NCI-H524 treated with DMSO at 0.1 percent for 48 hours (cell line): ENCODE results near the gene ZFYVE16.
"Not testable (repeated sequence)": the region's sequence is repeated elsewhere in the genome, so short reads cannot be mapped to it uniquely, and the experiment has no call there.

Source experiments
- DNase-seq: peaks from one replicate; lab custom pipeline; 2025; lab: John Stamatoyannopoulos, UW

ZFYVE16 gene

GRCh38 chr5:80407735-80408483 is at the start of gene ZFYVE16:
Gene ZFYVE16, plus strand, starts transcription at chr5:80408064. Its CDS starts 26,084 bp downstream, at chr5:80434148.
- peak; percentile 77 for DNase-seq

GRCh38 chr5:80360914-80361444 is 46.9 kb upstream of the ZFYVE16 start:
- no peak for DNase-seq

GRCh38 chr5:80364892-80365291 is 43.0 kb upstream of the ZFYVE16 start:
- DNase-seq, result no peak

GRCh38 chr5:80368661-80369480 is 39.0 kb upstream of the ZFYVE16 start:
- no peak for DNase-seq

GRCh38 chr5:80369521-80369920 is 38.3 kb upstream of the ZFYVE16 start:
- peak; percentile 86 for DNase-seq

- no peak for DNase-seq
Measured at GRCh38 chr5:80370390-80370789, 37.5 kb upstream of the ZFYVE16 start.

GRCh38 chr5:80372780-80373179 is 35.1 kb upstream of the ZFYVE16 start:
- no peak for DNase-seq

- DNase-seq, result no peak
Measured at GRCh38 chr5:80374188-80374587, 33.7 kb upstream of the ZFYVE16 start.

- DNase-seq, result no peak
Measured at GRCh38 chr5:80376557-80376956, 31.3 kb upstream of the ZFYVE16 start.

- DNase-seq, result no peak
Measured at GRCh38 chr5:80382488-80382887, 25.4 kb upstream of the ZFYVE16 start.

- no peak for DNase-seq
Measured at GRCh38 chr5:80387063-80387768, 20.6 kb upstream of the ZFYVE16 start.

GRCh38 chr5:80389580-80389979 is 18.3 kb upstream of the ZFYVE16 start:
- no peak for DNase-seq

- not testable (repeated sequence) for DNase-seq
Measured at GRCh38 chr5:80390413-80390812, 17.5 kb upstream of the ZFYVE16 start.

GRCh38 chr5:80391267-80391666 is 16.6 kb upstream of the ZFYVE16 start:
- not testable (repeated sequence) for DNase-seq

GRCh38 chr5:80399526-80400239 is 8.2 kb upstream of the ZFYVE16 start:
- no peak for DNase-seq

GRCh38 chr5:80400368-80400767 is 7.5 kb upstream of the ZFYVE16 start:
- DNase-seq, result not testable (repeated sequence)

GRCh38 chr5:80403782-80404181 is 4.1 kb upstream of the ZFYVE16 start:
- DNase-seq, result no peak

- DNase-seq, result no peak
Measured at GRCh38 chr5:80406980-80407734, 707 bp upstream of the ZFYVE16 start.

GRCh38 chr5:80408484-80409366 is 861 bp downstream of the ZFYVE16 start:
- peak; percentile 25 for DNase-seq
